Glutamatergic neuron (in vitro differentiated cells): ENCODE results near the gene EXOC3L1. TPM values are rescaled to one million over a fixed set of nuclear protein-coding genes. Genes with fewer than 3 reads are reported as not detected.

Experiments
- DNase-seq: peaks from one replicate; pipeline ENCODE4 v3.0.0; 2022
- H3K27ac Mint-ChIP-seq: one replicate; pipeline ENCODE4 v1.8.0; 2020; ENCODE audit warnings: mild to moderate bottlenecking, mixed read lengths, inconsistent platforms; ENCODE audit not compliant: unreplicated experiment
- H3K27me3 Mint-ChIP-seq: one replicate; pipeline ENCODE4 v1.8.0; 2020; ENCODE audit warnings: mild to moderate bottlenecking, moderate library complexity, mixed read lengths, inconsistent platforms; ENCODE audit not compliant: unreplicated experiment
- H3K36me3 Mint-ChIP-seq: one replicate; pipeline ENCODE4 v1.8.0; 2020; ENCODE audit warnings: mild to moderate bottlenecking, mixed read lengths, inconsistent platforms; ENCODE audit not compliant: unreplicated experiment
- H3K4me1 Mint-ChIP-seq: one replicate; pipeline ENCODE4 v1.8.0; 2020; ENCODE audit warnings: mild to moderate bottlenecking, low read depth, mixed read lengths, inconsistent platforms; ENCODE audit not compliant: unreplicated experiment
- H3K4me3 Mint-ChIP-seq: one replicate; pipeline ENCODE4 v1.8.0; 2020; ENCODE audit warnings: mild to moderate bottlenecking, mixed read lengths, inconsistent platforms; ENCODE audit not compliant: unreplicated experiment
- H3K9me3 Mint-ChIP-seq: one replicate; pipeline ENCODE4 v1.8.0; 2020; ENCODE audit warnings: mild to moderate bottlenecking, moderate library complexity, mixed read lengths, inconsistent platforms; ENCODE audit not compliant: unreplicated experiment
- CTCF ChIP-seq: fragments of 200-600 bp; sonication (generic); IDR thresholded peaks from one replicate; pipeline ENCODE4 v1.5.0; 2021; ENCODE audit not compliant: partially characterized antibody, unreplicated experiment
- total RNA-seq: library from RNA; stranded (reverse); fragmentation: NEBNext Ultra II Directional; extraction: Animal tissue kit (Norgen Biotek cat#: 25700); gene quantifications from one replicate; pipeline ENCODE4 v1.2.1, GENCODE V29; 2021; ENCODE audit not compliant: unreplicated experiment

The EXOC3L1 gene
- total RNA-seq, 1 donor from 2014 or later = 3.6 TPM

GRCh38 chr16:67207249-67208091, 17.5 kb upstream of the EXOC3L1 start:
- no peak overlapping the region for H3K4me3 Mint-ChIP-seq
- DNase-seq = no peak
- no peak for TF ChIP-seq CTCF
- peaks cover 2% of the 10 kb centered on the region for H3K9me3 Mint-ChIP-seq
- H3K27ac Mint-ChIP-seq = no peak overlapping the region
- peaks cover 6% of the 10 kb centered on the region for H3K27me3 Mint-ChIP-seq
- no peaks in the 10 kb centered on the region for H3K36me3 Mint-ChIP-seq
- H3K4me1 Mint-ChIP-seq = no peaks in the 10 kb centered on the region

DNA sequence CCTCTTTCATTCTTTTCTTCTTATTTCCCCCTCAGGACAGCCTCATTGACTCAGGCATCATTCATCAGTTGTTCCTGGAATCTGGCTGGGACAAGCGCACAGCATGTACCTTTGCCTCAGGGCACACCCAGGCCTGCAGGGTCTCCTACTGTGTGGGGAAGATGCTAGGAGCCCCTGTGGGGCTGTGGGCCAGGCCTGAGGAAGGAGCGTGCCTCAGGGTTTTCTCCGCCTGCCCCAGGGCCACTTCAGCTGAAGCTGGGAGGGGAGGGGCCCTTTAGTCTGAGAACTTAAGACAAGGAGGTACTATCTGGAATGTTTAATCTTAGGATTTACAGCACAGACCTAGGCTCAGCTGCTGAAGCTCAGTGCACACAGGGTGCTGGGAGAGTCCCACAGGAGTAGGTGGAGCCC, 16.9 kb upstream of the EXOC3L1 start:
- Mint-ChIP-seq H3K27ac (no peak overlapping the region), H3K27me3 (peaks cover 6% of the 10 kb centered on the region), H3K4me1 (no peaks in the 10 kb centered on the region), H3K4me3 (no peak overlapping the region), H3K9me3 (peaks cover 2% of the 10 kb centered on the region), H3K36me3 (no peaks in the 10 kb centered on the region)
- no peak for DNase-seq
- no peak for TF ChIP-seq CTCF

- H3K27ac Mint-ChIP-seq = no peak overlapping the region
- no peak overlapping the region for H3K4me3 Mint-ChIP-seq
- H3K27me3 Mint-ChIP-seq = peaks cover 6% of the 10 kb centered on the region
- TF ChIP-seq CTCF = no peak
- no peaks in the 10 kb centered on the region for H3K4me1 Mint-ChIP-seq
- DNase-seq = no peak
- no peaks in the 10 kb centered on the region for H3K36me3 Mint-ChIP-seq
- H3K9me3 Mint-ChIP-seq = peaks cover 2% of the 10 kb centered on the region
Measured at GRCh38 chr16:67206129-67206837, 16.3 kb upstream of the EXOC3L1 start.

DNA sequence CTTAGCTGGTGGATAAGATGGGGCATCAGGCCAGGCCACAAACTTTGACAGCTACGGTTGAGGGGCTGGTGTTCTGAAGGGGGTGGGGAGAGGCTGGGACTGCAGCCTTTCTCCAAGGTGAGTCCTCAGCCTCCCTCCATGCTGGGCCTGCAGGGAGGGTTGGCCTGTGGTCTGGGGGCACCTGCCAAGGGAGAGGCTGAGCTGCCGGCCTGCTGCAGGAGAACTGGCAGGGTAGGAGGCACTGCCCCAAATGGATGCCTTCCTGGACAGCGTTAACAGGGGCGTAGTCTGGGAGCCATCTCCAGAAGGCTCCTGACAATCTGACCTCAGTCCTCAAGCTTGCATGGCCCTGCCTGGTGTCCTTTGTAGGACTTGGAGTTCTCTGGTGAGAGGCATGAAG, 14.1 kb upstream of the EXOC3L1 start:
- H3K27me3 Mint-ChIP-seq = peaks cover 6% of the 10 kb centered on the region
- H3K4me1 Mint-ChIP-seq = peaks cover 2% of the 10 kb centered on the region
- peaks cover 4% of the 10 kb centered on the region for H3K9me3 Mint-ChIP-seq
- no peak for TF ChIP-seq CTCF
- H3K36me3 Mint-ChIP-seq = no peaks in the 10 kb centered on the region
- no peak overlapping the region for H3K4me3 Mint-ChIP-seq
- DNase-seq = no peak
- H3K27ac Mint-ChIP-seq = no peak overlapping the region

GRCh38 chr16:67202956-67203493, 13.1 kb upstream of the EXOC3L1 start:
- H3K4me1 Mint-ChIP-seq = peaks cover 2% of the 10 kb centered on the region
- DNase-seq = no peak
- H3K27ac Mint-ChIP-seq = no peak overlapping the region
- H3K4me3 Mint-ChIP-seq = no peak overlapping the region
- H3K9me3 Mint-ChIP-seq = peaks cover 4% of the 10 kb centered on the region
- H3K27me3 Mint-ChIP-seq = peaks cover 6% of the 10 kb centered on the region
- no peaks in the 10 kb centered on the region for H3K36me3 Mint-ChIP-seq
- TF ChIP-seq CTCF = no peak
